ENCODE data around the gene METTL17.
"Not testable (repeated sequence)": the region's sequence is repeated elsewhere in the genome, so short reads cannot be mapped to it uniquely, and the experiment has no call there.

METTL17 gene

DNA sequence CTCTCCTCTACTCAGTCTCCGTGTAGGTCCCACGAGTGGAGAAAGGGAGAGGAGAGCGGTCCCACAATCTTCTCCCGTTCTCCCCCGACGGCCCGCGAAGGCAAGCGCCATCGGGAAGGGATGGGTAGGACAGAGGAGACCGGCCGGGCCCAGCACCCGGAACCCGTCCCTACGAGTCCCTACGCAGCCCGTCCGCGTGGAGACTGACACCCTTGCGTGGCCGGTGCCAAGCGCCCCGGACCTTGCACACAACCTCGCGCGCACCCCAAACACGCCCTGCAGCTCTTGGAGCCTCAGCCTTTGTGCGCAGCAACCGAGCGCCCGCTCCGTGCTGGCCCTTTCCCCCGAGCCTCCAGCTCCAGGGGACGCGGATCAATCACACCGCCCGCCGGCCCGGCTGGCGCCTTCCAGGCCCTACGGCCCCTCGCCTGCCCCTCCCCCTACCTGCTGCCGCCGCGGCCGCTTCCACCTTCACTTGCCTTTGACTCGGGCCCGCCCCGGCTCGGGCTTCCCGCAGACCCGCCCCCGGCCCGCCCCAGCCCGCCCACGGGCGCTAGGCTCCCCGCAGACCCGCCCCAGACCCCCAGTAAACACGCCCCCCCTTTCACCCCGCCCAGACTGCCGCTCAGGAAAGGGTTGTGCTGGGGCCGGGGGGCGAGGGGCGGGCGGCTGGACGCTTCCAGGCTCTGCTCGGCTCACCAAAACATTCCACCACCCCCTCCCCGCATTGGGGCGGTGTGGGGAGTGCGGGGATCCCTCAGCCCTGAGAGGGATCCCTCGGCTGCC is 35.0 kb downstream of the METTL17 start, which contains the start of gene NDRG2:
NDRG2 (minus strand) TSS at position 477 of the 786 bp plus-strand sequence. CDS start 1,746 bp downstream, outside the sequence.
- no peak for DNase-seq (ENCODE audit: low read depth, low spot score)

DNA sequence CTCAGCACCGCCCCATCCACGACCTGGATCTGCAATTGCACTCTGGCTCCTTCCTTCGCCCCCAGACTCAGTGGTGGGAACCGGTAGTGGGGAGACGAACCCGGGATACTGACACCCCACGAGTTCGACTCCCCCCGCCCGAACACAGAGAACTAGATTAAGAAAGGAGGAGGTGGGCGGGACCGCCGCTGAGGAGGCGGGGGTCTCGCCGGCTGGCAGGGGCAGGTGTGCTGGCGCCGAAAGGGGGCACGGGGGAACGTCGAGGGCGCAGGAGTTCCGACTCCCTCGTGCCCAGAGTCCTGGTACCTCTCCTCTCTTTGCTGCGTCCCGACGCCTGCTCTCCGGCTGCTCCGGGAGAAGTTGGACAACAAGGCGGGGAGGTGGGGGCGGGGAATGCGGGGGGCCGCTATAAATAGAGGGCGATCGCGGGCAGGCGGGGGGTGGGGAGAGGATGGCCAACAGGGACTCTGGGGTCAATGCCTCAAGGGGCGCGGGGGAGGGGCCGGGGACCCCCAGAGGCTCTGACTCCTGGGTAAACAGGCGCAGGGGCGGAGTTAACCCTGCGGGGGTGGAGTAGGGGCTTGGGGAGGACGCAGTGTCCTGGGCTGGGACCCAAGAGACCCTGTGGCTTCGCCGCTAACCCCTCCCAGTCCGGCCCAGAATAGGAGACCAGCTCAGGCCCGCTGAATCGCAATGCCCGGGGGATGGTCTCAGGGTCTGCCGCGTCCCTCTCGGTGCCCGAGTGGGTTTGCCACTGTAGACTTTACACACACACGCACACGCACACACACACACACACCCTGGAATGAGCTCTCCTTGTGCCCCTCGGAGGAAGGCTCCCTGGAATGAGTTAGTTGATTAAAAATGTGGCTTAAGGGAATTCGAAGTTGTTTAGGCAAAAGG is 35.8 kb downstream of the METTL17 start:
- DNase-seq (ENCODE audit: low read depth, low spot score): no peak

DNA sequence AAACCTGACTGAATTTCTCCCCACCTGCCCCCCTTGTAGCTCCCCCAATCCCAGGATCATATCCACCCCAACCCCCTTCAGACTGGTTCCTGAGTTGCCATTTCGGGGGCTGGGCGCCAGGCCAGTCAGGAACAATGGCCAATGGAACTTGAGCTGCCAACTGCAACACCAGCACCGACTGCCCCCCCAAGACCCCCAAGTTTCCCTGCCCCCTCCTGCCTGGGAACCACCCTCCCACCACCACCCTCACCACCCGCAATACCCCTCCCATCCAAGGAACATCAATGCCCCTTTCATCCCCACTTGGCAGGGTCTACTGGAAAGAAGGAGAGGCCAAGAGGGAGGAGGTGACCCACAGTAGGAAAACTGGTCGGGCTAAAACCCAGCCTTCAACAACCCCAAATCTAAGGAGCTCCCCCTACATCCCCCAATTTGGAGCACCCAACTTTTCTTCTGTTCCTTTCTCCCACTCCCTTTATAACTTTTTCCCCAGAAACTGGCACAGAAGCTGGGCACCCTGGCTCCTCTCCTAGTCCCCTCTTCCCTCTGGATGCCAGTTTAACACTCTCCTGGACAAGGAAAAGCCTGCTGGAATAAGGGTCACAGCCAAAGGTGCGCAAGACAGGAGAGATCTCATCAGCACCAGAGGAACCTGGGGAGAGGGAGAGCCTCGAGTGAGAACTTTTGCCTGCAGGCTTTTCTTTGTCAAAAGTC is 36.7 kb downstream of the METTL17 start:
- DNase-seq (ENCODE audit: low read depth, low spot score): no peak

- no peak for DNase-seq (ENCODE audit: low read depth, low spot score)
Observed at GRCh38 chr14:21026988-21027315, 37.2 kb downstream of the METTL17 start.

DNA sequence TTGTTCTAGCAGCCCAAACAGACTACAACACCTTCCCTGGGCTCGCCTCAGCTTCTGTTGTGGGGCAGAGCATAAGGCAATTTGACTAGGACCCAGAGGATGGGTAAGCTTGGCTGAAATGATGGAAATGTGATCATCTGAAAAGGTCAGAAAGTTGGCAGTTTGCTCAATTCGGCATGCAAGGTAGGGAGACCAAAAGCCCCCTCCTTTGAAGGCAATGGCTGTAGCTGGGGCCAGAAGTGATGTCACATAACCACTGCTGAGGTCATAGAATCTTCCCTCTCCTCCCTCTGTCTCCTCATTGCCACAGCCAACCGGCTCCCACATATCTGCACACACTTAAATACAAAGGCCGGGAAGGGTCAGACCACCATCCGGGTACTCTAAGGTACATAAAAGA is 40.1 kb downstream of the METTL17 start, which contains the start of gene TPPP2:
TPPP2 (plus strand) TSS at position 301 of the 400 bp plus-strand sequence. CDS start 365 bp downstream, outside the sequence.
- DNase-seq (ENCODE audit: low read depth, low spot score): no peak

GRCh38 chr14:21030531-21030930 is 40.8 kb downstream of the METTL17 start:
- DNase-seq (ENCODE audit: low read depth, low spot score): no peak

DNA sequence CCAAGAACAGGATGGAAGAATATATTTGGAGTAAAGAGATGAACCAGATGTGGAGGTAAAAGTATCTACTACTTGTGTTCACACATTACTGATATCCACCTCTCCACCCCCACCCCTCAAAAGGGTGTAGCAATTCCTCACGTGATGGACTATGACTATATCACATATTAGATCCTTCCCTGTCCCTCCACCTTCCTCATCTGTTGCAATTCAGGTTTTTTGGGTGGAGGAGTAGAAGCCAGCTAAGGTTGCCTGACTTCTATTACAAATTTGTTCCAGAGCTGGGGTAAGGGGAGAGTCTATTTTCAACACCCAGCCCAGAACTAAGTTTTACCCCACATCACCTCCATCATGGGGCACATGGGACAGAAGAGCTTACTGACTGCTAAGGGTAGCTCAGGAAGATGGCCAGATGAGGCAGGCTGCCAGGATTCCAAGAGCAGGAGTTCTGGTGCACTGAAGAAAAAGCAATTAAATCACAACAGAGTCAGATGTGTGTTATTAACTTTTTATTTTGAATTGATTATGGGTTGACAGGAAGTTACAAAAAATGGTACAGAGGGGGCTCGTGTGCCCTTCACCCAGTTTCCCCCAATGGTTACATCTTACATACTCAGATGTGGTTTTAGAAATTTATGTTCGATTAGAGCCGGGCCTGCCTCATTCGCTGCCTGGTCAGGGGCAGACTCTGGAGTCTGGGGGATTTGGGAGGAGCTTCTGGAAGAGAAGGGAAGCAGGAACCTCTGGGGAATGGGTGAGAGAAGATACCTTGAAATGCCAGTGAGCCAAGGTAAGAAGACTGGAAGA is 42.7 kb downstream of the METTL17 start:
- no peak for DNase-seq (ENCODE audit: low read depth, low spot score)

GRCh38 chr14:21033133-21033698 is 43.4 kb downstream of the METTL17 start:
- DNase-seq (ENCODE audit: low read depth, low spot score): no peak

DNA sequence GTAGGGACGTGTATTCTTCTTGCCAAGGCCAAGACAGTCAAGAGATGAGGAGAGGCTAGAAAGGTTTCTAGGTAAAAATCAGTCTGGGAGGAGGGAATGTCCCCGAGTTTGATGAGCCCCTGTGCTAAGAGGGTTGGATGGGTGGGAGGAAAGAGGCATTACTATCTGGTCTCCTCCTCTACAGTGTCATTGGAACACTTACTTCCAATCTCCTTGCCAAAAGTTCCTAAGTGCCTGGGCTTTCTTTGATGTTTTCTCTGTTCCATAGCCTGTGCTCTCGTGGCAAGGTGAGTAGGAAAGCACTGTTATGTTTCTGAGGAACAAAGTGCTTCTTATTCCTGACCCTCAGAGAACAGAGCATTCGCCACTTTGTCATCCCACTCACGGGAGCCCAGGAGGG is 44.9 kb downstream of the METTL17 start, which contains the start of gene RNASE13:
RNASE13 (minus strand) TSS at position 101 of the 400 bp plus-strand sequence. CDS start 519 bp downstream, outside the sequence.
- no peak for DNase-seq (ENCODE audit: low read depth, low spot score)

DNA sequence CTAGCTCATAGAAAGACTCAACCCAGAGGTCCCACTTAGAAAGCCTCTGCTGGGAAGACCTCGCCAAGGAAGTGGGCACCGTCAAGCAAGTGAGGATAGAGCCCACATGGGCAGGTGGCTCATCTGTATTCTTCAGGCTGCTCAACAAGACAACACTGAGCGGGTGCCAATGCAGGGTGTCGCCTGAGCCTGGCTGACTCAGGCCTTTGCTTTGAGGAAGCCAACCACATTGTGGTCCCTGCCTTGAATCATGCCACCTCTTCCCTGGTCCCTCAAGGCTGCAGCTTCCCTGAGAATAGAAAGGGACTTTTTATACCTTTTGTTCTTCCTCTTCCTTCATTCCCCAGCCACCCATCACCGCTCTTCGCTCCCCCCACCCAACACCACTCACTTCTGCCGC is 47.0 kb downstream of the METTL17 start:
- no peak for DNase-seq (ENCODE audit: low read depth, low spot score)

- DNase-seq (ENCODE audit: low read depth, low spot score): no peak
Observed at GRCh38 chr14:21037156-21037555, 47.4 kb downstream of the METTL17 start.

GRCh38 chr14:21038441-21039422 is 49.0 kb downstream of the METTL17 start:
- DNase-seq (ENCODE audit: low read depth, low spot score): no peak

GRCh38 chr14:21039585-21040369 is 50.0 kb downstream of the METTL17 start:
- no peak for DNase-seq (ENCODE audit: low read depth, low spot score)

DNA sequence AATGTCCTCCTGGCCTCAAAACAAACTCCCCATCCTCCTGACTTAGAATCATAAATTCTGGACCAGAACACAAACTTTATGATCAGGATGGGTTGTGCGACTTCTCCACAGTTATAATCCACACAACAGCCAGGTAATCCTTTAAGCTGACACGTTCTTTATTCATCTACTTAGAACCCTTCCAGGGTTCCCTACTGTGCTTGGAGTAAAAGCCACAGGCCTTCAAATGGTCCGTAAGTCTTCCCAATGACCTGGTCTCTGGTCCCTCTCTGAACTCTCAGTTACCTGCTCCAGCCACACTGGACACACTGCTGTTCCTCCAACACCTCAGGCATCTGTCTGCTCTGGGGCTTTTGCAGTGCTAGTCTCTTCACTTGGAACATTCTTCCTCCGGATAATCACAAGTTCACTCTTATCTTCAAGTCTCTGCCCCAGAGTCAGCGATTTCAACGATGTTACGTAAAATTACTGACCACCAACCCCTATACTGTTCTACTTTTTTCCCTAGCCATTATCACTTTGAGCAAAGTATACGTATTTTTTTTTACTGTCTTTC is 50.7 kb downstream of the METTL17 start:
- no peak for DNase-seq (ENCODE audit: low read depth, low spot score)

GRCh38 chr14:21040941-21041340 is 51.2 kb downstream of the METTL17 start:
- not testable (repeated sequence) for DNase-seq (ENCODE audit: low read depth, low spot score)

- no peak for DNase-seq (ENCODE audit: low read depth, low spot score)
Observed at GRCh38 chr14:21041676-21042433, 52.1 kb downstream of the METTL17 start, which contains the start of gene RNASE7. TSS of gene RNASE7 (plus strand) at chr14:21042362. CDS start at chr14:21042993, 631 bp downstream.

- no peak for DNase-seq (ENCODE audit: low read depth, low spot score)
Observed at GRCh38 chr14:21042918-21043317, 53.1 kb downstream of the METTL17 start.
